ENCODE measurements around the gene TCEANC. TPM values are rescaled to one million over a fixed set of nuclear protein-coding genes. Genes with fewer than 3 reads are reported as not detected.

Gene TCEANC
- total RNA-seq, 1 experiment from 2014 or later: 0.92 TPM

GRCh38 chrX:13697455-13697854, 44.5 kb downstream of the TCEANC start:
- no peaks in the 10 kb centered on the region for H3K36me3 ChIP-seq (ENCODE audit: control insufficient read depth, insufficient read depth, low read length)
- POLR2A ChIA-PET: no interaction called here
- CTCF ChIA-PET: no interaction called here
- no peak for DNase-seq (ENCODE audit: low read depth, low spot score)
- no peaks in the 10 kb centered on the region for H3K9me3 ChIP-seq (ENCODE audit: control insufficient read depth, insufficient read depth, low read depth, low read length)
- no peak overlapping the region for H3K27ac ChIP-seq (ENCODE audit: low read length)
- ATAC-seq: no peak
- TF ChIP-seq REST (IDR thresholded peaks at IDR 0.05; ENCODE audit: insufficient read depth in 1 of 2, low read depth in 2 of 2, low read length in 1 of 2) (no peak), TCF7L2 (IDR thresholded peaks at IDR 0.05; ENCODE audit: low read depth, low read length) (no peak), CTCF (IDR thresholded peaks at IDR 0.05) (no peak), SIN3A (IDR thresholded peaks at IDR 0.05; ENCODE audit: borderline replicate concordance, insufficient read depth, low read depth, low read length) (no peak), POLR2AphosphoS5 (IDR thresholded peaks at IDR 0.05; ENCODE audit: low read depth, low read length) (no peak)
- peaks cover 3% of the 10 kb centered on the region; the same call in 1 of the 2 replicates for H3K4me1 ChIP-seq (ENCODE audit: control insufficient read depth, insufficient read depth, low read length)
- no TSS peak for BruUV-seq (replicated peaks)
- intact Hi-C loops (cut with micrococcal nuclease; ENCODE audit: unreplicated experiment) (no loop called here), in situ Hi-C loops (cut with HindIII; ENCODE audit: low pct_unique_long_range_greater_than_20kb, low sequenced_read_pairs) (no loop called here)
- no peaks in the 10 kb centered on the region for H3K27me3 ChIP-seq (ENCODE audit: control insufficient read depth, insufficient read depth, low read length)
- no peak overlapping the region for H3K4me3 ChIP-seq (ENCODE audit: low read depth in 2 of 2, low read length in 2 of 2)

GRCh38 chrX:13697976-13698375, 45.0 kb downstream of the TCEANC start:
- H3K4me3 ChIP-seq (ENCODE audit: low read depth in 2 of 2, low read length in 2 of 2): no peak overlapping the region
- H3K36me3 ChIP-seq (ENCODE audit: control insufficient read depth, insufficient read depth, low read length): no peaks in the 10 kb centered on the region
- H3K27ac ChIP-seq (ENCODE audit: low read length): no peak overlapping the region
- DNase-seq (ENCODE audit: low read depth, low spot score) (no peak), ATAC-seq (no peak)
- intact Hi-C loops (cut with micrococcal nuclease; ENCODE audit: unreplicated experiment) (no loop called here), in situ Hi-C loops (cut with HindIII; ENCODE audit: low pct_unique_long_range_greater_than_20kb, low sequenced_read_pairs) (no loop called here)
- no peaks in the 10 kb centered on the region for H3K27me3 ChIP-seq (ENCODE audit: control insufficient read depth, insufficient read depth, low read length)
- no TSS peak for BruUV-seq (replicated peaks)
- no peak for TF ChIP-seq REST (IDR thresholded peaks at IDR 0.05; ENCODE audit: insufficient read depth in 1 of 2, low read depth in 2 of 2, low read length in 1 of 2)
- no peak for TF ChIP-seq SIN3A (IDR thresholded peaks at IDR 0.05; ENCODE audit: borderline replicate concordance, insufficient read depth, low read depth, low read length)
- TF ChIP-seq CTCF (IDR thresholded peaks at IDR 0.05): no peak
- H3K9me3 ChIP-seq (ENCODE audit: control insufficient read depth, insufficient read depth, low read depth, low read length): no peaks in the 10 kb centered on the region
- H3K4me1 ChIP-seq (ENCODE audit: control insufficient read depth, insufficient read depth, low read length): peaks cover 3% of the 10 kb centered on the region; the same call in 1 of the 2 replicates
- ChIA-PET POLR2A (no interaction called here), CTCF (no interaction called here)
